Suprapubic skin (tissue), 4 donors: Measurements from ENCODE around the gene CDO1. TPM values are rescaled to one million over a fixed set of nuclear protein-coding genes. Genes with fewer than 3 reads are reported as not detected.

Experiments
- DNase-seq, 2 donors: peaks; one replicate each; pipeline ENCODE4 v3.0.0-alpha.2; 2019; ENCODE audit warnings: low spot score in 2 of 2
- H3K27ac ChIP-seq: fragments of 200-600 bp; sonication (generic); one replicate; pipeline ENCODE4 v1.5.1; 2019
- H3K27me3 ChIP-seq: fragments of 200-600 bp; sonication (generic); one replicate; pipeline ENCODE4 v1.5.1; 2019
- H3K36me3 ChIP-seq: fragments of 200-600 bp; sonication (generic); one replicate; pipeline ENCODE4 v1.5.1; 2019
- H3K4me1 ChIP-seq: fragments of 200-600 bp; sonication (generic); one replicate; pipeline ENCODE4 v1.5.1; 2019
- H3K4me3 ChIP-seq: fragments of 200-600 bp; sonication (generic); one replicate; pipeline ENCODE4 v1.5.1; 2019; ENCODE audit warnings: mild to moderate bottlenecking
- H3K9me3 ChIP-seq: fragments of 200-600 bp; sonication (generic); one replicate; pipeline ENCODE4 v1.5.1; 2019
- CTCF ChIP-seq, 2 donors: fragments of 200-600 bp in 1 of 2; fragments of 450-650 bp in 1 of 2; sonication (generic) in 1 of 2; IDR thresholded peaks; one replicate each; pipeline ENCODE4 v1.5.1; 2016 to 2019; ENCODE audit warnings: antibody characterized with exemption in 2 of 2, mild to moderate bottlenecking in 1 of 2, moderate library complexity in 1 of 2
- EP300 ChIP-seq: sonication (generic); formaldehyde crosslinking; IDR thresholded peaks from one replicate; pipeline ENCODE4 v1.6.1; 2017; ENCODE audit warnings: antibody characterized with exemption
- POLR2A ChIP-seq, 2 donors: fragments of 450-650 bp; IDR thresholded peaks; one replicate each; pipeline ENCODE4 v1.6.1; 2017; ENCODE audit warnings: antibody characterized with exemption in 2 of 2, mild to moderate bottlenecking in 2 of 2, moderate library complexity in 2 of 2
- POLR2AphosphoS5 ChIP-seq, 3 donors: sonication (generic); formaldehyde crosslinking; IDR thresholded peaks; one replicate each; pipeline ENCODE4 v1.6.1; 2017; ENCODE audit warnings: antibody characterized with exemption in 3 of 3
- WGBS: methylation state at CpG from one replicate; pipeline ENCODE4 v1.1.5; 2018; 5-methylcytosine and 5-hydroxymethylcytosine counted together
- total RNA-seq, 4 donors: library from RNA; depleted of rRNA; stranded (reverse); fragments of >200 nt; gene quantifications; one replicate each; pipeline ENCODE4 v1.1.0, GENCODE V29; 2016

CDO1 gene
- total RNA-seq, 4 donors from 2014 or later: 2.6 to 6.0 (median 4.4) TPM

GRCh38 chr5:115844321-115844817 lies 27.9 kb upstream of the CDO1 start:
- 53% methylated on average over 7 of the region's 7 CpGs for WGBS

GRCh38 chr5:115843444-115844130 lies 27.1 kb upstream of the CDO1 start:
- no peak for TF ChIP-seq EP300
- no peak for TF ChIP-seq CTCF (IDR thresholded peaks at IDR 0.05)
- no peak for TF ChIP-seq POLR2AphosphoS5 (IDR thresholded peaks at IDR 0.05)
- no peak for TF ChIP-seq POLR2A (IDR thresholded peaks at IDR 0.05)
- H3K9me3 ChIP-seq: no peaks in the 10 kb centered on the region
- peak overlapping the region; percentile 94 for H3K4me3 ChIP-seq
- 53% methylated on average over 6 of the region's 6 CpGs for WGBS
- no peak for DNase-seq
- no peak overlapping the region for H3K27ac ChIP-seq
- H3K4me1 ChIP-seq: peaks cover 62% of the 10 kb centered on the region
- no peaks in the 10 kb centered on the region for H3K36me3 ChIP-seq
- H3K27me3 ChIP-seq: no peaks in the 10 kb centered on the region

More at GRCh38 chr5:115844321-115844817, 27.9 kb upstream of the CDO1 start:
- H3K9me3 ChIP-seq: no peaks in the 10 kb centered on the region
- no peaks in the 10 kb centered on the region for H3K27me3 ChIP-seq
- no peak overlapping the region for H3K27ac ChIP-seq
- TF ChIP-seq POLR2A (IDR thresholded peaks at IDR 0.05) (no peak), POLR2AphosphoS5 (IDR thresholded peaks at IDR 0.05) (no peak), EP300 (no peak), CTCF (IDR thresholded peaks at IDR 0.05) (no peak)
- H3K4me1 ChIP-seq: peaks cover 54% of the 10 kb centered on the region
- H3K36me3 ChIP-seq: no peaks in the 10 kb centered on the region
- peak overlapping the region; percentile 94 for H3K4me3 ChIP-seq
- no peak for DNase-seq

- 9% methylated on average over 3 of the region's 3 CpGs for WGBS
- H3K4me1 ChIP-seq: peaks cover 66% of the 10 kb centered on the region
- H3K27me3 ChIP-seq: no peaks in the 10 kb centered on the region
- H3K27ac ChIP-seq: peak overlapping the region; percentile 96
- DNase-seq: no peak
- no peaks in the 10 kb centered on the region for H3K9me3 ChIP-seq
- no peaks in the 10 kb centered on the region for H3K36me3 ChIP-seq
- no peak for TF ChIP-seq EP300
- peak overlapping the region; percentile 94 for H3K4me3 ChIP-seq
Observed at GRCh38 chr5:115842952-115843351, 26.5 kb upstream of the CDO1 start.

GRCh38 chr5:115842089-115842935 lies 25.9 kb upstream of the CDO1 start:
- peaks cover 2% of the 10 kb centered on the region for H3K36me3 ChIP-seq
- no peaks in the 10 kb centered on the region for H3K27me3 ChIP-seq
- TF ChIP-seq CTCF (IDR thresholded peaks at IDR 0.05) (peak in 1 of 2 donors; percentile 20), POLR2A (IDR thresholded peaks at IDR 0.05) (no peak), EP300 (no peak), POLR2AphosphoS5 (IDR thresholded peaks at IDR 0.05) (no peak)
- H3K4me3 ChIP-seq: peak overlapping the region; percentile 94
- H3K9me3 ChIP-seq: no peaks in the 10 kb centered on the region
- WGBS: under 1% methylated on average over 34 of the region's 68 CpGs
- peaks cover 61% of the 10 kb centered on the region for H3K4me1 ChIP-seq
- peak overlapping the region; percentile 96 for H3K27ac ChIP-seq
- DNase-seq: no peak

- Histone ChIP-seq H3K27me3 (no peaks in the 10 kb centered on the region), H3K9me3 (no peaks in the 10 kb centered on the region), H3K27ac (peak within 1 kb of the TSS; percentile 96), H3K4me3 (peak within 1 kb of the TSS; percentile 94), H3K36me3 (peaks cover 7% of the 10 kb centered on the region), H3K4me1 (peaks cover 56% of the 10 kb centered on the region)
- TF ChIP-seq CTCF (IDR thresholded peaks at IDR 0.05) (no peak), POLR2AphosphoS5 (IDR thresholded peaks at IDR 0.05) (peak; percentile 75 to 90 (median 82)), EP300 (peak; percentile 56), POLR2A (IDR thresholded peaks at IDR 0.05) (peak; percentile 86 to 92)
- WGBS: 1% methylated on average over 24 of the region's 65 CpGs
- peak; percentile 94 to 96 for DNase-seq
Observed at GRCh38 chr5:115841382-115842088, 25.1 kb upstream of the CDO1 start, which contains the start of the genes AP3S1 and ATG12. Gene AP3S1 (plus strand): TSS chr5:115841935. CDS start chr5:115842038, 103 bp downstream. Gene ATG12 (minus strand): TSS chr5:115841565. CDS start chr5:115841552, 13 bp downstream.
